NCI-H774 (cell line): Measurements from ENCODE around the gene FGF19.

Source experiments
- DNase-seq: peaks from one replicate; lab custom pipeline; 2025; lab: John Stamatoyannopoulos, UW

Gene FGF19

DNA sequence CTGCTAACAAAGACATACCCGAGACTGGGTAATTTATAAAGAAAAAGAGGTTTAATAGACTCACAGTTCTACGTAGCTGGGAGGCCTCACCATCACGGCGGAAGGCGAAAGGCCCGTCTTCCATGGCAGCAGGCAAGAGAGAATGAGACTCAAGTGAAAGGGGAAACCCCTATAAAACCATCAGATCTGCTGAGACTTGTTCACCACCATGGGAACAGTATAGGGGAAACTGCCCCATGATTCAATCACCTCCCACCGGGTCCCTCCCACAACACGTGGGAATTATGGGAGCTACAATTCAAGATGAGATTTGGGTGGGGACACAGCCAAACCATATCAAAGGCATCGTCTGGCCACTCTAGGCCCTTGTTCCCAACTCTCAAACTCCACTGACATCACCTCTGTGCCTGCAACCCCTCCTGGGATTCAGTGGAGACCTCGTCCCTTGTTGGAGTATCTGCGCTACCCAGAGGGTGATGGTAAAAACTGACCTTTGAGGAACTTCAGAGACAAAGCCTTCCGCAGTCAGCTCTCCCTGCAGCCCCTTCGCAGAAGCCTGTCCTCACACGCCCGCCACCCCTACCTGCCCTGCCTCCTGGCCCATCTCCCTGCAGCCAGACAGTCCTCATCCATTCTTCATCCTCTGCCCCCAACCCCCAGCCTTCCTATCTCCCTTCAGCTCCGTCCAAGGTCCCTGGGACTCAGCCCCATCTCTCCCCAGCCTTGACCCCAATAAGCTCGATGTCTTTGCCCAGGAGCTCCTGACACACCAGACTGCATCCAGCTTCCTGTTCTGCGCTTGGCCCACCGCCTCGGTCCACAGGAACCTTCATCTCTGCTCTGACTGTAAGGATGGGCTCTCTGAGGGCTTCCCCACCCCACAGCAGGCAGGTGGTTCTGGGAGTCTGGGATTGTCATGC, 47.0 kb downstream of the FGF19 start:
- no peak for DNase-seq

DNA sequence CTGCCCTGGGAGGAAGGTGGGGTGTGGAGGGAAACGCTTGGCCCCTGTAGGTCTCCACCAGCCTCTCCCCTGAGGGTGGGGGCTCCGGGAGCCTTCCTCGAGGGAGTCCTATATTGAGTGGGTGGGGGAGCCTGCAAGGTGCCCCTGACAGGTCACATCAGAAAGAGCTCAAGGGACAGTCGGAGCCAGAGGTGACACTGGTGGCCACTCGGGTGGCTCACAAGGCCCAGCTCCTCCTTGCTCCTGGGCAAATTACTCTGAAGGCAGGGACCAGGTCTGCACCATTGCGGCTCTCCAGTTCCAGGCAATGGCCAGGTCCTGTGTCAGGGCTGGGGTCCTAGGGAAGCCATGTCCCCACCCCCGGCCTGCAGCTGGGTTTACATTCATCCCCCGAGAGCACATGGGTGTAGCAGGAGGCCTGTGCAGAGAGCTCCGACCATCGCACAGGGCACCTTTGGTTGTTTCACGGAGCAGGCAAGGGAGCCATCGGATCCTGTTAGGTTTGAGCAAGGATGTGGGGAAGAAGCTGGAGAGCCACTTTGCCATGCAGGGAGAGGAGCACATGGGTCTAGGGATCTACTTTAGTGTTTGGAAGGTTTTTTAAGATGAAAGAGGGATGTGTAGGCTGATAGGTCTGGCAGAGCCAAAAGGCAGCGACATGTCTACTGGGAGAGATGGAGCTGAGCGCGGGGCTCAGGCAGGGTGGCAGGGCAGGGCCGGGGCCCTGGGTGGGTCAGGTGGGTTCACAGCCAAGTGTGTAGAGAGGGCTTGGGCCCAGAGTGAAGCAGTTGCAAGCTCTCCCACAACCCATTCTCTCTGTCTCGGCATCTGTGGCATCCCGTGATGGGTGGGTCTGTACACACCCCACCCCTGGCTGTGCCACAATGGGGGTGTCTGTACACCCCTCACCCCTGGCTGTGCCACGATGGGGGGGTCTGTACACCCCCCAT, 48.1 kb downstream of the FGF19 start:
- DNase-seq: no peak

DNA sequence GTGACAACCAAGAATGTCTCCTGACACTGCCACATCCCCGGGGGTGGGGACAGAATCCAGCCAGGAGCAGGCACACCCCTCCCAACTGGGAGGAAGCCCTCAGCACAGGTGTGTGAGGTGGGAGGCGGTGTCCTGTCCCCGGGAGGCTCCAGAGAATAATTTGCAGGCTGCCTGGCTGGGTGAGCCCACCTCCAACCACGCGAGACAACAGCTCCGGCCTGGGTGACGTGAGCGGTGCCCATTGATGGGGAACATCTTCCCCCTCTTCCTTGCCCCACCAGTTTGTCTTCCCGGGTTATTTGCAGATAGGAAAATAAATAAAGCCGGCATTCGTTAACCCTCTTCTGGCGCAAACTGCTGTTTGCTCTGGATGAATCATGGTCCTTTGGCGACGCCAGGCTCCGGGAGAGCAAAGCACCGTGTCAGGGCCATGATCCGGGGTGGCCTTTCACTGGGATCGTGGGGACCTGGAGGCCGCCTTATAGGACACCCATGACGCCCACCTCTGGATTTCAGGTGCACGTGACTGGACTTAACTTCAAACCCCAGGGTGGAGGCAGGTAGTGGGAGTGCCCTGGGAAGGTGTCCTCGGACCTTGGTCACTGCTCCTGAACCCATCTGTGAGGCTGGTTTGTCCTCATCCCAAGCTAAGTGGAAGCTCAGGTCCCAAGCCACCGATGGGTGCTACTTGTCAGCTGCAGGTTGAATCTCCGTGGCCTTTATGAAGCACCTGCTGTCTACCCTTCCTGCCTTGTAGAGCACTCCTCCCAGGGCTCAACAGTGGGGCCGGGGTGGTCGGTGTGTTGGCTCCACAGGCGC, 49.0 kb downstream of the FGF19 start:
- DNase-seq: no peak

DNA sequence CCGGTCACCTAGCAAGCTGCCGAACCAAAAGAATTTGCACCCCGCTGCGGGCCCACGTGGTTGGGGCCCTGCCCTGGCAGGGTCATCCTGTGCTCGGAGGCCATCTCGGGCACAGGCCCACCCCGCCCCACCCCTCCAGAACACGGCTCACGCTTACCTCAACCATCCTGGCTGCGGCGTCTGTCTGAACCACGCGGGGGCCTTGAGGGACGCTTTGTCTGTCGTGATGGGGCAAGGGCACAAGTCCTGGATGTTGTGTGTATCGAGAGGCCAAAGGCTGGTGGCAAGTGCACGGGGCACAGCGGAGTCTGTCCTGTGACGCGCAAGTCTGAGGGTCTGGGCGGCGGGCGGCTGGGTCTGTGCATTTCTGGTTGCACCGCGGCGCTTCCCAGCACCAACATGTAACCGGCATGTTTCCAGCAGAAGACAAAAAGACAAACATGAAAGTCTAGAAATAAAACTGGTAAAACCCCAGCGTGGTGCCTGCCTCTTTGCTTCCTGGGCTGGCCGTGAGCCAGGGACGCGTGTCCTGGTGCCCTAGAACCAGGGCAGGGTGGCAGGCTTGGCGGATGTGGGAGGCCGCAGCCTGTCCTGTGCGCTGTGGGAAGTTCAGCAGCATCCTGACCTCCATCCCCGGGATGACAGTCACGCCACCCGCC, 49.7 kb downstream of the FGF19 start:
- no peak for DNase-seq

DNA sequence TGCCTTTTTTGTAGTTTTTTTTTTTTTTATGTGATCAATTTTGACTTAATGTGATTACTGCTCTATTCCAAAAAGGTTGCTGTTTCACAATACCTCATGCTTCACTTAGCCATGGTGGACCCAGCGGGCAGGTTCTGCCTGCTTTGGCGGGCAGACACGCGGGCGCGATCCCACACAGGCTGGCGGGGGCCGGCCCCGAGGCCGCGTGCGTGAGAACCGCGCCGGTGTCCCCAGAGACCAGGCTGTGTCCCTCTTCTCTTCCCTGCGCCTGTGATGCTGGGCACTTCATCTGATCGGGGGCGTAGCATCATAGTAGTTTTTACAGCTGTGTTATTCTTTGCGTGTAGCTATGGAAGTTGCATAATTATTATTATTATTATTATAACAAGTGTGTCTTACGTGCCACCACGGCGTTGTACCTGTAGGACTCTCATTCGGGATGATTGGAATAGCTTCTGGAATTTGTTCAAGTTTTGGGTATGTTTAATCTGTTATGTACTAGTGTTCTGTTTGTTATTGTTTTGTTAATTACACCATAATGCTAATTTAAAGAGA, 50.3 kb downstream of the FGF19 start:
- DNase-seq: no peak

DNA sequence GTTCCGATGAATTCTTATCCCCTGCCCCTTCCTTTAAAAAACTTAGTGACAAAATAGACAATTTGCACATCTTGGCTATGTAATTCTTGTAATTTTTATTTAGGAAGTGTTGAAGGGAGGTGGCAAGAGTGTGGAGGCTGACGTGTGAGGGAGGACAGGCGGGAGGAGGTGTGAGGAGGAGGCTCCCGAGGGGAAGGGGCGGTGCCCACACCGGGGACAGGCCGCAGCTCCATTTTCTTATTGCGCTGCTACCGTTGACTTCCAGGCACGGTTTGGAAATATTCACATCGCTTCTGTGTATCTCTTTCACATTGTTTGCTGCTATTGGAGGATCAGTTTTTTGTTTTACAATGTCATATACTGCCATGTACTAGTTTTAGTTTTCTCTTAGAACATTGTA, 50.8 kb downstream of the FGF19 start:
- no peak for DNase-seq

DNA sequence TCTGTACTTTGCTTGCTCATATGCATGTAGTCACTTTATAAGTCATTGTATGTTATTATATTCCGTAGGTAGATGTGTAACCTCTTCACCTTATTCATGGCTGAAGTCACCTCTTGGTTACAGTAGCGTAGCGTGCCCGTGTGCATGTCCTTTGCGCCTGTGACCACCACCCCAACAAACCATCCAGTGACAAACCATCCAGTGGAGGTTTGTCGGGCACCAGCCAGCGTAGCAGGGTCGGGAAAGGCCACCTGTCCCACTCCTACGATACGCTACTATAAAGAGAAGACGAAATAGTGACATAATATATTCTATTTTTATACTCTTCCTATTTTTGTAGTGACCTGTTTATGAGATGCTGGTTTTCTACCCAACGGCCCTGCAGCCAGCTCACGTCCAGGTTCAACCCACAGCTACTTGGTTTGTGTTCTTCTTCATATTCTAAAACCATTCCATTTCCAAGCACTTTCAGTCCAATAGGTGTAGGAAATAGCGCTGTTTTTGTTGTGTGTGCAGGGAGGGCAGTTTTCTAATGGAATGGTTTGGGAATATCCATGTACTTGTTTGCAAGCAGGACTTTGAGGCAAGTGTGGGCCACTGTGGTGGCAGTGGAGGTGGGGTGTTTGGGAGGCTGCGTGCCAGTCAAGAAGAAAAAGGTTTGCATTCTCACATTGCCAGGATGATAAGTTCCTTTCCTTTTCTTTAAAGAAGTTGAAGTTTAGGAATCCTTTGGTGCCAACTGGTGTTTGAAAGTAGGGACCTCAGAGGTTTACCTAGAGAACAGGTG, 51.8 kb downstream of the FGF19 start:
- no peak for DNase-seq

DNA sequence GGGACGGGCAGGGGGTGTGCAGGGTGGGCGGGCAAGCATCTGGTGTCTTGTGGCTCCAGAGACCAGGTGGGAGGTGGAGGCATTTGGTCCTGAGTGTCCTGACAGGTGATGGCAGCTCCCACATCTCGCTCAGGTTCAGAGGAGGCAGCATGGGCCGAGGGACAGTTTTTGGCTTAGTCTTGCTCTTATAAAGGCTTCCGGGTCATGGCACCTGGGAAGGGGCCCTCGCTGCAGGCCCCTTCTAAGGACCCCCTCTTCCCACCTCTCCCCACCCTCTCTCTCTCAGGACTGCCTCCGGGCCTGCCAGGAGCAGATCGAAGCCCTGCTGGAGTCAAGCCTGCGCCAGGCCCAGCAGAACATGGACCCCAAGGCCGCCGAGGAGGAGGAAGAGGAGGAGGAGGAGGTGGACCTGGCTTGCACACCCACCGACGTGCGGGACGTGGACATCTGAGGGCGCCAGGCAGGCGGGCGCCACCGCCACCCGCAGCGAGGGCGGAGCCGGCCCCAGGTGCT, 52.9 kb downstream of the FGF19 start:
- no peak for DNase-seq

DNA sequence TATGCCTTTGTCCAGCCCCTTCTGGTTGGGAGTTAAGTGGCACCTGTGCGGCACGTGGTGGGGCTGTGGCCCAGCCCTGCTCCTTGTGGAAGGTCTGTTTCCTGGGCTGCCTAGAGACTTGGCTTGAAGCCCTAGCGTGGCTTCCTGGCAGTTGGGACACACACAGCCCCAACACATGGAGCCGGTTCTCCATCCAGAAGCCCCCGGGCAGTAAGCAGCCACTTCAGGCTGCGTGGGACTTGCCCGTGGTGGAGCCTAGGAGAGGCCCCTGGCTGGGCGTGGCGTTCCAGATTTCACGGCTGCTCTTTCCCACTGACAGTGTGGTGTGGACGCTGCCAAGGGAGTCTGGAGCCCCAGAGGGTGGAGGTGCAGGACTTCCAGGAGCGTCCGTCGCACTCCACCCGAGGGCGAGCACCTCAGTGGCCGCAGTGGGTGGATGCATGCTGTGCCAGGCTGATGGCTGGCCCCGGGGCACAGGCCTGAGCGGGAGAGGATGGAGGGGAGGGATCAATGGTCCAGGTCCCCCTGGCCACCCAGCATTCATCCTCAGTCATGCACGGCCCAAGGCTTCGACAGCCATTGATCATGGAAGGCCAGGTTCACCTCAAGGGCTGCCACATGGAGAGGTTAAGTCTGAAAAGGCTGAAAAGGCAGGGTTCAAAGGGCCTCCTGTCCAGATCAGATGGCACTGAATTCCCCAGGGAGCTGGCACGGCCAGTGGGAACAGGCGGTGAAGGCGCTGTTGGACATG, 53.6 kb downstream of the FGF19 start:
- DNase-seq: no peak

DNA sequence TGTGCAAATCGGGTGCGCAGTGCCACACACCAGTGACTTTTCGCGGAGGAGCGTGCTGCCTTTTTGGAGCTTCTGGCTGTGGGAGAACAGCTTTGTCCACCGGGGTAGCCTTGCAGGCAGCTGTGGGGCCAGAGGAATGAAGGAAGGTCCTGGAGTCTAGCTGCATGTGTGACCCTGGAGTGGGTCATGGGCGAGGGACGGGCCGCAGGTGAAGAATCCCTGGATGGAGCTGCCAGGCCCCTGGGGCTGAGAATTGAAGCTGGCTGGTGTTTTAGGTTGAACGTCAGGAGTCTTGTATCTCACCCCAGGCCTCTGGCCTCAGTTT, 54.3 kb downstream of the FGF19 start:
- DNase-seq: no peak

DNA sequence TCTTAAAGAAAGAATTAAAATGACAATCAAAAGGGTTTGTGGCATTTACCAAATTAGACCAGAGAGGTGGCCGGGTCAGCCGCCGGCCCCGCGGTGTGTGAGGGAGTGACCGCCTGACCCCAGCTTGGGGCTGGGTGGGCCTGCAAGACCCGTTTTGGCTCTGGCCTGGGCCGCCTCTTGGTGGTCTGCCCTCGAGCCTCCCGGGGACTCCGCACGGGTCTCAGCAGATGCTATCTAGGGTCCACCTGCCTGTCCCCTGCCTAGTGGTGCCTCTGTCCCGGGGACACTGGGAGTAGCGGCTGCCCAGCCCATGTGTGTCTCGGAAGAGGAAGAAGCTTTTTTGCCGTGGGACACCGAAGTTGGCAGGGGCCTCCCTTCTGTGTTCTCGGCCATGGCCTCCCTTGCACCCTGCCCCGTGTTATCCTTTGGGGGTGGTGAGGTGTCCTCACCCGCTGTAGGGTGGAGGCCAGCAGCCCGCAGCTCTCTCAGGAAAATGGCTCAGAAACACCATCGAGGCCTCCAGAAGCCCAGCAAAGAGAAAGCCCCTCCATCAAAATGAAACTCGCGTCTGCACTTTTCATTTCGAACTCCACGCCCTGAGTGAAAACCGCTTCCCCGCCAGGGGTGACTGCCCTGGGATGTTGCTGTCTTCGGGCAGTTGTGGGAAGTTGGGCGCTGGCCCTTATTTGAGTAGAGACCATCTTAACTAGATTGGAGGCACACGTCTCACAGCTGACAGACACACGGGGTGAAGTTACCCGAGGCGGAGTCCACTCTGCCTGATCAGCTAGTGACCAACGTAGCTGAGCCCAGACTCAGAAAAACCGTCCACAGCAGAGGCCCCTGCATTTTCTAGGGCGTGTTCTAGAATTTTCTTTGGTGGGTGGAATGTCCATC, 54.9 kb downstream of the FGF19 start:
- DNase-seq: no peak
